VCaP (cell line): ENCODE results near the gene MIA2.
"Not testable (repeated sequence)": the region's sequence is repeated elsewhere in the genome, so short reads cannot be mapped to it uniquely, and the experiment has no call there.

Experiments
- H3K27ac ChIP-seq: fragments of 450-650 bp; 2 replicates; pipeline ENCODE4 v1.5.1; 2017
- CTCF ChIP-seq: fragments of 450-650 bp; conservative IDR thresholded peaks from 2 replicates; pipeline ENCODE4 v1.5.1; 2017; ENCODE audit warnings: mild to moderate bottlenecking, moderate library complexity

Gene MIA2

DNA sequence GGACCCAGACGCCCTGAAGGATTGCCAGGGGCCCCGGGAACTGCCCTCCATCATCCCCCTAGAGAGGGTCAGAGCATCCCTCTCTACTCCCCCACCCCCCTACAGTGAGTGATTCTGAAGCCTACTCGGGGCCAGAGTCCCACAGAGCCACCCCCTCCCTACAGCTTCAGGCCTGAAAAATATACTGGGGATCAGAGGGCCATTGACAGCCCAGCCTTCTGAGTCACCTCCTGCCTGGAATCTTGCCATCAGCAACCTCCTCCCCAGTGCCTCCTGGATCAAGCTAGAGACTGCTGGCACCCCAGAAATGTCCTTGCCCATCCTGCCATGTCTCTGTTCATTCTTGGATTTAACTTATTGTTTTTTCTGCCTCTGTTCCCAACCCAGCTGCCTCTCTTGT lies 21.7 kb upstream of the MIA2 start:
- H3K27ac ChIP-seq = no peak overlapping the region
- TF ChIP-seq CTCF = no peak

DNA sequence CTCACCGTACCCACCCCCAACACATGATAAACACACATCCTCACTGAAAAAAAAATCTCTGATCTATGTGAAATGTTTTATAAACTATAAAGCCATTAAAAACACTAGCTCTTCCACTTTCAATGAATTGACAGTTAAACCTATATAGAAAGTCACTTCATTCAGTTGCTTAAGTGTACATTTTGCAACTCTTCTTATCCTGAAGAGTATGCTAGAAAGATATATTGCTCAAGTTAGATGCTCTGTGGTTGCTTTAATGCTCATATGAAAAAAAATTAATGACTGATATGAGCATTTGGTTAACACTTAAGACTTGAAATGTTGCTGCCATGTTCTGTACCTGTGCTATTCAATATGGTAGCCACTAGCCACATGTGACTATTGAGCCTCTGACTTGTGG lies 21.0 kb upstream of the MIA2 start:
- no peak overlapping the region for H3K27ac ChIP-seq
- no peak for TF ChIP-seq CTCF

DNA sequence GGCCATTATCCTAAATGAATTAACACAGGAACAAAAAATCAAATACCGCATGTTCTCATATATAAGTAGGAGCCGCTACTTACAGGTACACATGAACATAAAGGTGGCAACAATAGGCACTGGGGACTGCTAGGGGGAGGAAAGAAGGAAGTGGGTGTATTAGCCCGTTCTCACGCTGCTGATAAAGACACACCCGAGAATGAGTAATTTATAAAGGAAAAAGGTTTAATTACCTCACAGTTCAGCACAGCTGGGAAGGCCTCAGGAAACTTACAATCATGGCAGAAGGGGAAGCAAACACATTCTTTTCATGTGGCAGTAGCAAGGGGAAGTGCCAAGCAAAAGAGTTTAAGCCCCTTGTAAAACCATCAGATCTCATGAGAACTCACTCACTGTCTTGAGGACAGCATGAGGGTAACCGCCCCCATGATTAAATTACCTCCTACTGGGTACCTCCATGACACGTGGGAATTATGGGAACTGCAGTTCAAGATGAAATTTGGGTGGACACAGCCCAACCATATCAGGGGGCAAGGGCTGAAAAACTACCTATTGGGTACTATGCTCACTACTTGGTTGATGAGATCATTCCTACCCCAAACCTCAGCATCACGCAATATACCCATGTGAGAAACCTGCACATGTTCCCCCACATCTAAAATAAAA lies 16.4 kb upstream of the MIA2 start:
- TF ChIP-seq CTCF = no peak
- no peak overlapping the region for H3K27ac ChIP-seq

DNA sequence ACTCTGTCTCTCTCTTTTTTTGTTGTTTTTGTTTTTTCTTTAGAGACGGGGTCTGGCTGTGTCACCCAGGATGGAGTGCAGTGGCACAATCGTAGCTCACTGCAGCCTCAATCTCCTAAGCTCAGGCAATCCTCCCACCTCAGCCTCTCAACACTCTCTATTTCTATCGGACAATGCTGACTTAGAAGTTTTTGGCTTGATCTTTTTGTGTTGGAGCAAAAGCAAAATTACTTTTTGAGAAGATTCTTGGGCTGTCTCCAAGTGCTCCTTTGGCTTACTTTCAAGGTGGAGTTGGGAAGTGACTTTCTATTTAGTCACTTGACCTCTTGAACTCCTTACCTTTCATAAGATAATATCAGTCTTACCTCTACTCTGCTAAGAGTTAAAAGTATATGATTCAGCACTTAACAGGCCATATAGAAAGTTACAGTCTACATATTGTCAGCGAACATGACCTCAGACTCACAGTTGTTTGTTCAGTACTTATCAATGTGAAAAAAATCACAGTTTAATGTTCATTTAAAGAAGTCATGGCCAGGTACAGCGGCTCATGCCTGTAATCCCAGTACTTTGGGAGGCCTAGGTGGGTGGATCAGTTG lies 15.4 kb upstream of the MIA2 start:
- no peak overlapping the region for H3K27ac ChIP-seq
- no peak for TF ChIP-seq CTCF

GRCh38 chr14:39219075-39219499 lies 14.6 kb upstream of the MIA2 start:
- TF ChIP-seq CTCF = no peak
- peak overlapping the region; percentile 13; the same call in 1 of the 2 replicates for H3K27ac ChIP-seq

- H3K27ac ChIP-seq = not testable (repeated sequence)
Observed at GRCh38 chr14:39220473-39220872, 13.2 kb upstream of the MIA2 start.

GRCh38 chr14:39228044-39228443 lies 5.7 kb upstream of the MIA2 start:
- H3K27ac ChIP-seq = no peak overlapping the region
- no peak for TF ChIP-seq CTCF

- no peak for TF ChIP-seq CTCF
- H3K27ac ChIP-seq = no peak overlapping the region
Observed at GRCh38 chr14:39228509-39229221, 5.0 kb upstream of the MIA2 start.
